Peyer's patch (tissue), 4 donors: ENCODE data around the gene AMZ1. TPM values are rescaled to one million over a fixed set of nuclear protein-coding genes. Genes with fewer than 3 reads are reported as not detected.

Experiments
- DNase-seq, 3 donors: peaks; one replicate each; pipeline ENCODE4 v3.0.0-alpha.2; 2017 to 2019
- H3K27ac ChIP-seq, 4 donors: fragments of 200-600 bp; sonication (generic); one replicate each; pipeline ENCODE4 v1.5.1; 2016 to 2019
- H3K27me3 ChIP-seq, 2 donors: fragments of 200-600 bp; sonication (generic); one replicate each; pipeline ENCODE4 v1.5.1; 2019
- H3K36me3 ChIP-seq, 3 donors: fragments of 200-600 bp; sonication (generic); one replicate each; pipeline ENCODE4 v1.5.1; 2016 to 2019
- H3K4me1 ChIP-seq, 4 donors: fragments of 200-600 bp; sonication (generic); one replicate each; pipeline ENCODE4 v1.5.1; 2016 to 2019
- H3K4me3 ChIP-seq, 4 donors: fragments of 200-600 bp; sonication (generic); 1 replicate in 3 of 4; 2 replicates in 1 of 4; pipeline ENCODE4 v1.5.1; 2016 to 2019; ENCODE audit warnings: mild to moderate bottlenecking in 1 of 4
- H3K9me3 ChIP-seq, 4 donors: fragments of 200-600 bp; sonication (generic); one replicate each; pipeline ENCODE4 v1.5.1; 2016 to 2019; ENCODE audit warnings: mild to moderate bottlenecking in 1 of 4
- CTCF ChIP-seq, 6 experiments: fragments of 450-650 bp in 4 of 6; fragments of 200-600 bp in 2 of 6; sonication (generic) in 1 of 6; IDR thresholded peaks; one replicate each; pipeline ENCODE4 v1.5.1; 2017 to 2019; ENCODE audit warnings: antibody characterized with exemption in 6 of 6, mild to moderate bottlenecking in 3 of 6, moderate library complexity in 1 of 6
- POLR2A ChIP-seq, 2 donors: fragments of 450-650 bp; IDR thresholded peaks; one replicate each; pipeline ENCODE4 v1.5.1; 2017; ENCODE audit warnings: antibody characterized with exemption in 2 of 2, mild to moderate bottlenecking in 2 of 2, moderate library complexity in 2 of 2
- total RNA-seq, 4 donors: library from RNA; depleted of rRNA; stranded (reverse); fragments of >200 nt; gene quantifications; one replicate each; pipeline ENCODE4 v1.1.0, GENCODE V29; 2016

Gene AMZ1
- total RNA-seq, 4 donors from 2014 or later: 0.67 TPM; not detected in 3

GRCh38 chr7:2659556-2660358 is 28.2 kb upstream of the AMZ1 start:
- Histone ChIP-seq H3K27me3 (no peaks in the 10 kb centered on the region), H3K4me1 (peaks cover 0 to 7% (median 0%) of the 10 kb centered on the region in 4 donors), H3K27ac (no peak overlapping the region), H3K4me3 (no peak overlapping the region), H3K36me3 (peaks cover 0 to 59% (median 0%) of the 10 kb centered on the region in 3 donors), H3K9me3 (no peaks in the 10 kb centered on the region)
- no peak for DNase-seq
- TF ChIP-seq CTCF (IDR thresholded peaks at IDR 0.05): no peak
- TF ChIP-seq POLR2A (IDR thresholded peaks at IDR 0.05): no peak

- DNase-seq: no peak
- no peaks in the 10 kb centered on the region for H3K9me3 ChIP-seq
- H3K4me3 ChIP-seq: no peak overlapping the region
- no peak overlapping the region for H3K27ac ChIP-seq
- peak in 2 of 6 experiments; percentile 6 to 10 for TF ChIP-seq CTCF (IDR thresholded peaks at IDR 0.05)
- TF ChIP-seq POLR2A (IDR thresholded peaks at IDR 0.05): no peak
- peaks cover 0 to 59% (median 0%) of the 10 kb centered on the region in 3 donors for H3K36me3 ChIP-seq
- H3K4me1 ChIP-seq: peaks cover 0 to 11% (median 0%) of the 10 kb centered on the region in 4 donors
- H3K27me3 ChIP-seq: no peaks in the 10 kb centered on the region
Observed at GRCh38 chr7:2660359-2661095, 27.5 kb upstream of the AMZ1 start.

- no peak for DNase-seq
- Histone ChIP-seq H3K27me3 (no peaks in the 10 kb centered on the region), H3K4me1 (peaks cover 0 to 16% (median 0%) of the 10 kb centered on the region in 4 donors), H3K27ac (no peak overlapping the region), H3K36me3 (peaks cover 0 to 55% (median 0%) of the 10 kb centered on the region in 3 donors), H3K9me3 (no peaks in the 10 kb centered on the region), H3K4me3 (no peak overlapping the region)
- TF ChIP-seq POLR2A (IDR thresholded peaks at IDR 0.05): no peak
- TF ChIP-seq CTCF (IDR thresholded peaks at IDR 0.05): no peak
Observed at GRCh38 chr7:2661096-2661449, 26.9 kb upstream of the AMZ1 start.

- Histone ChIP-seq H3K36me3 (peaks cover 0 to 48% (median 0%) of the 10 kb centered on the region in 3 donors), H3K4me3 (no peak overlapping the region)
- no peak for DNase-seq
Observed at GRCh38 chr7:2661602-2662272, 26.3 kb upstream of the AMZ1 start.

More at GRCh38 chr7:2661602-2662272, 26.3 kb upstream of the AMZ1 start:
- Histone ChIP-seq H3K9me3 (no peaks in the 10 kb centered on the region), H3K27me3 (no peaks in the 10 kb centered on the region), H3K27ac (no peak overlapping the region), H3K4me1 (peaks cover 0 to 23% (median 0%) of the 10 kb centered on the region in 4 donors)
- peak in 3 of 6 experiments; percentile 18 to 31 (median 29) for TF ChIP-seq CTCF (IDR thresholded peaks at IDR 0.05)
- no peak for TF ChIP-seq POLR2A (IDR thresholded peaks at IDR 0.05)
